ENCODE data around the gene CD2AP.
"Not testable (repeated sequence)": the region's sequence is repeated elsewhere in the genome, so short reads cannot be mapped to it uniquely, and the experiment has no call there.

Gene CD2AP

GRCh38 chr6:47496935-47497579 is 19.5 kb downstream of the CD2AP start:
- DNase-seq (ENCODE audit: low read depth in 3 of 3), result no peak

DNA sequence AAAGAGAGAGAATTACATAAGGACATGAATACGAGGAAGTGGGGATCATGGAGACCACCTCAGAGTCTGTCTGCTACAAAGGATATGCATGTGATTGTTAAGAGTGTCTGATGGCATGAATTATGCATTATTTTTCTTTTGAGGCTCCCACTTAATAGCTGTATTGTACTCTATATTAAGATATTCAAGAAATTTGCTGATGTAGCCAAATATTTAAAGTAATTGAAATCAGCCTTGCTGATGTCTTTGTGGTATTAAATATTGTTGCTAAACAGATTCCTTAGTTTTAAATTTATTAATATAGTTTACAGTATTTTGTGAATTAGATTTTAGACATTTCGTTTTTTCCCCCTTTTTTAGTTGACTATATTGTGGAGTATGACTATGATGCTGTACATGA is 25.3 kb downstream of the CD2AP start:
- no peak for DNase-seq (ENCODE audit: low read depth in 3 of 3)

DNA sequence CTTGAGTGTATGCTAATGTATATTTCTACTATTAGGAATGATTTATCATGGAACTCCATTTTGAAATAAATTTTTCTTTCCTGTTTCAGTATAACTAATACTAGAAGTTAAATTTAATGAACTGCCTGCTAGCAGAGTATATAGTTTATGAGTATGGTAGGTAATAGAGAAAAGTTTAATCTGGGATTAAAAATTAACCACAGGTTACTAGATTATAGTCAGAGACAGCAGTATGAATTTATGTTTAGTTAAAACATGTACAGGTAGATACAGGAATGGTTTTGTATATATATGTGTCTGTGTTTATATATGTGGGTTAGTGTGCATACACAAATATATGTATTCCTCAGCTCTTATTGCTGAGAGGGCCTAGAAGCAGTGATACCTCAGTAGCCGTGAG is 32.3 kb downstream of the CD2AP start:
- no peak for DNase-seq (ENCODE audit: low read depth in 3 of 3)

- no peak for DNase-seq (ENCODE audit: low read depth in 3 of 3)
These were observed 35.3 kb downstream of the CD2AP start for GRCh38 chr6:47512872-47513271.

- DNase-seq (ENCODE audit: low read depth in 3 of 3), result no peak
These were observed 41.7 kb downstream of the CD2AP start for GRCh38 chr6:47519279-47519678.

GRCh38 chr6:47520282-47520681 is 42.7 kb downstream of the CD2AP start:
- no peak for DNase-seq (ENCODE audit: low read depth in 3 of 3)

- DNase-seq (ENCODE audit: low read depth in 3 of 3), result no peak
These were observed 44.4 kb downstream of the CD2AP start for GRCh38 chr6:47521961-47522360.

- no peak for DNase-seq (ENCODE audit: low read depth in 3 of 3)
These were observed 46.7 kb downstream of the CD2AP start for GRCh38 chr6:47524136-47524845.

- DNase-seq (ENCODE audit: low read depth in 3 of 3), result no peak
These were observed 47.9 kb downstream of the CD2AP start for GRCh38 chr6:47525330-47526057.

GRCh38 chr6:47527274-47527673 is 49.7 kb downstream of the CD2AP start:
- DNase-seq (ENCODE audit: low read depth in 3 of 3), result no peak

DNA sequence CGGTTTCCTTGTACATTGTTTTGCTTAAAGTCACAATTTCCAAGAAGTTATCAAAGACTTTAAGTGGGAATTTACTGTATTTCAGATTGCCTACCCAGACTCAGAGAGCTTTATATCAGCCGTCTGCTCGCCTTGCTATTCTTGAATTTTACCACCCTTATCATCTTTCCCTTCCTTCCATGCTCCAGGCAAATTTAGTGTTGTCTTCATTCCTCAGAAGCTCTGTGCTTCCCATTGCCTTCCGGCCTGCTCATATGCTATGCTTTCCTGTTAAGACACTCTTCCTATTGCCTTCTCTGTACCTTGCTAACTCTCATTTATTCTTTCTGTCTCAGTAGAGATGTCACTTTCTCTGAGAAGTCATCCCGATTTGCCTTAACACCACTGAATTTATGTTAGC is 52.1 kb downstream of the CD2AP start:
- DNase-seq (ENCODE audit: low read depth in 3 of 3), result no peak

DNA sequence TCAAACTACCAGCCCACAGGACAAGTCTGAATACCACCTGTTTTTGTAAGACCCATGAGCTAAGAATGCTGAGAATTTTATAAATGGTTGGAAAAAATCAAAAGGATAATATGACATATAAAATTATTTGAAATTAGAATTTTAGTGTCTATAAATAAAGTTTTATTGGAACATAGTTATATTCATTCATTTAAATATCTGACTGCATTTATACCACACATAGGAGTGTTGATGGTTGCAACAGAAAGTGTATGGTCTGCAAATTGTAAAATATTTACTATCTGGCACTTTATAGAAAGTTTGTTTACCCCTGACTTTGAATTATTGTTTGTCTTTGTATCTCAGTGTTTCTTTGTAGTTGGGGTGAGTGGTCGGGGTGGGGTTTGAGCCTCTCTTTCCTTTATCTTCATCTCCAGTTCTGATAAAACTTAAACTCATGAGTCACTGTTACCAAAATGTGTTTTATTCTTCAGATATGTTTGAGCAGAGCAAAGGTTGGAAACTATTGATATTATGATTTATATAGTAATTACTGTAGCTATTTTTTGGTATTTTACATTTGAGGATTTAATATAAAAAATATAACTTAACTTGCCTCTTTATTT is 55.5 kb downstream of the CD2AP start:
- DNase-seq (ENCODE audit: low read depth in 3 of 3), result no peak

- no peak for DNase-seq (ENCODE audit: low read depth in 3 of 3)
These were observed 56.5 kb downstream of the CD2AP start for GRCh38 chr6:47534063-47534462.

DNA sequence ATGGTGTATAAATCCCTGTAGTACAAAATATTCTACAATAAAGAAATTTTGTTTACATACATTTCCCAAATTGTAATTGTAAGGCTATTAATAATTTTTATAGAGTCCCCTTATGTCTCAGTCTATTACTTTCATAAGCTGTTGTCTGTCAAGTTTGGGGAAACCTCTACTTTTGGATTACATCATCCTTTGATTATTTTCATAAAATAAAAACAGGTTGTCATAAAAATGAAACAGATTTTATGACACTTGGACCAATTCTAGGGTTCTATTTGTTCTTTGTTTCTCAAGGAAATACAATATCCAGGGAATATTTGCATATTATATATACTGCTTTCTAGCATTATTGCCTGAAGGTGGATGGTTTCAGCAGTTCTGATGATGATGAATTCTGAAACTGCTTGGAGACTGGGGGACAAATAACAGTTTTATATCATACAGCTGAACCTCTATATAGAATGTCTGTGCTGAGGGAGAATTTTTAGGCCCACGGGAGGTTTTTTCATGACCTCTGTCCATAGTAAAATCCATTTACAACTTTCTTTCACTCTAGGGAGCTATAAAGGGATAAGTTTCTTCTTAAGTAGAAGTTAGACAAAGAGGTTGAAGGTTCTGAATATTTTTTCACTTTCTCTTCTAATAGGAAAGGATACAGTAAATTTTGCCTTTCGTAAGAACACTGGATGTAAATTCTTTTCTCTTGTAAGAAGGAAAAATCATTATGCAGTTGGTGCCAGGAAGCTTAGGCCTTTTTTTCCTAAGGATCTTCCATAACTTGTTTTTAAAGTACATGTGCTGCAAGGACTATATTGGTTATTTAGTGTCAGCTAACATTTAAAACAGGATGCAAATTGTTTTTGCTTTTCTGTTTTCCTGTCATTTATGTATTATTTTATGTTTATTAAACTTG is 58.0 kb downstream of the CD2AP start:
- DNase-seq (ENCODE audit: low read depth in 3 of 3), result no peak

DNA sequence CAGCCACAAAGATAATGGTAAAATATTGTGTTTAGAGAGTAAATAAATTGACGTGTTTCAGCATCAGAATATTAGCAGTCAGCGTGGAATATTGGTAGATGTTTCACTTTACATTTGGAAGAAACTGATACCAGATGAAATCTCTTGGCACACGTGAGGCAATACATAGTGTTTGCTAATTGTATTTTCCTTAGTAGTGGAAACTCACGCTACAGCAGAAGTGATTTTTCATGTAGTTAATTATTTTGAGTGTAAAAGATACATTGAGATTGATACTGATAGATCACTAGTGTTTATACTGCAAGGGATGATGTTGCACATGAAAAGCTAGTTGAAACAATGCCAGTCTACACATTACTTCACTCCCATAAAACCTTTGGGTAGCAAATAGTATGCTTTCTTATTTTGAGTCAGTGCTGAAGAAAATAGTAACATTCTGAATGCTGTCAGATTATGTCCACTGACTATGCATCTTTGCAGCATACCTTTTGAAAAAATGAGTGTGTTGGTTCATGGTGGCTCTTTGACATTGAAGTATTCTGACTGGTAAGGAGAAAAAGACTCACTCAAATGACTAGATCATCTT is 59.3 kb downstream of the CD2AP start:
- no peak for DNase-seq (ENCODE audit: low read depth in 3 of 3)

- DNase-seq (ENCODE audit: low read depth in 3 of 3), result no peak
These were observed 67.6 kb downstream of the CD2AP start for GRCh38 chr6:47545223-47545622.

GRCh38 chr6:47551670-47552069 is 74.1 kb downstream of the CD2AP start:
- no peak for DNase-seq (ENCODE audit: low read depth in 3 of 3)

- DNase-seq (ENCODE audit: low read depth in 3 of 3), result no peak
These were observed 74.7 kb downstream of the CD2AP start for GRCh38 chr6:47552319-47552718.

DNA sequence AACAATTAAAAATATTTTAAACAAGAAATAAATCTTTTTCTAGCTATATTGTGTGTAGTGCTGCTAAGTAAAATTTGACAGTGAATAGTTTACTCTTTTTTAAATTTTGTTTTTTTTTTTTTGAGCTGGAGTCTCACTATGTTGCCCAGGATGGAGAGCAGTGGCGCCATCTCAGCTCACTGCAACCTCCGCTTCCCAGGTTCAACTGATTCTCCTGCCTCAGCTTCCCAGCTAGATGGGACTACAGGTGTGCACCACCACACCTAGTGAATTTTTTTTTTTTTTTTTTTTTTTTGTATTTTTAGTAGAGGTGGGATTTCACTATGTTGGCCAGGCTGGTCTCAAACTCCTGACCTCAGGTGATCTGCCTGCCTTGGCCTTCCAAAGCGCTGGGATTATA is 75.7 kb downstream of the CD2AP start:
- DNase-seq (ENCODE audit: low read depth in 3 of 3), result not testable (repeated sequence)

DNA sequence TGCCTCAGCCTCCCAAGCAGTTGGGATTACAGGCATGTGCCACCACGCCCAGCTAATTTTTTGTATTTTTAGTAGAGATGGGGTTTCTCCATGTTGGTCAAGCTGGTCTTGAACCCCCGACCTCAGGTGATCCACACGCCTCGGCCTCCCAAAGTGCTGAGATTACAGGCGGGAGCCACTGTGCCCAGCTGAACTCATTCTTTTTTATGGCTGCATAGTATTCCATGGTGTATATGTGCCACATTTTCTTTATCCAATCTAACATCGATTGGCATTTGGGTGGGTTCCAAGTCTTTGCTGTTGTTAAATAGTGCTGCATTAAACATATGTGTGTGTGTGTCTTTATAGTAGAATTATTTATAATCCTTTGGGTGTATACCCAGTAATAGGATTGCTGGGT is 78.9 kb downstream of the CD2AP start:
- not testable (repeated sequence) for DNase-seq (ENCODE audit: low read depth in 3 of 3)

DNA sequence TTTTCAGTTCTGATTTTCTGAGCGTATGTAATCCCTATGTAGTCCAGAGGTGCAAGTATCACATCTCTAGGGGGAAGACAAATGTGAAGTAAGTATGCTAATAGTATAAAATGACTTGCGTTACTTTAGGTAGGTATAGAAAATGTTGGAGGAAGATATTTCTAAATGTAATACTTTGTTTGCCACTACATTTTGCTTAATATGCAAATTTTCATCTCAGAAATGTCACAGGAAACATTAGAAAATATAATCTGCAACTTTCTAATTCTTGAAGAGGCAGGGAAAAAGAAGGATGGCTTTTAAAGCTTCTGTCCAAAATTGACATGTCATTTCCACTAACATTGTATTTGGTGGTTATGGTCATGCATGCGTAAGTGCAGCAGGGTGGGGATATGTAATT is 85.6 kb downstream of the CD2AP start:
- DNase-seq (ENCODE audit: low read depth in 3 of 3), result no peak
